Right lobe of liver (tissue), 4 donors: Measurements from ENCODE around the gene NOTUM.

Experiments used
- CTCF ChIP-seq, 4 donors: fragments of 200-600 bp in 3 of 4; fragments of 450-650 bp in 1 of 4; IDR thresholded peaks; one replicate each; pipeline versions ENCODE4 v1.5.1 to v1.8.0; 2016 to 2022; ENCODE audit warnings: antibody characterized with exemption in 4 of 4, mild to moderate bottlenecking in 2 of 4
- POLR2A ChIP-seq: fragments of 450-650 bp; IDR thresholded peaks from one replicate; pipeline ENCODE4 v1.6.1; 2017; ENCODE audit warnings: antibody characterized with exemption, mild to moderate bottlenecking
- donor health status: DM: no; HTN: no; CAD: no.
- donor health status: DM: no; HTN: no; CAD: no.
- donor health status: DM: no; HTN: yes; CAD: no.

GRCh38 chr17:81934098-81934757 is 26.8 kb downstream of the NOTUM start:
- TF ChIP-seq POLR2A, result no peak
- TF ChIP-seq CTCF (IDR thresholded peaks at IDR 0.05), result no peak
